DND-41 (cell line): ENCODE results near the gene SLC35A4.

ENCODE experiments used
- ATAC-seq: fragments of 200-7000 bp; cut with Tn5 transposase; 3 replicates; pipeline ENCODE4 v1.9.1; 2021; ENCODE audit warnings: low read depth; ENCODE audit not compliant: insufficient read depth
- DNase-seq: peaks from one replicate; pipeline ENCODE4 v3.0.0-alpha.2; 2020
- H2AFZ ChIP-seq: 2 replicates; pipeline ENCODE4 v1.6.0; 2012; ENCODE audit warnings: low read depth, low read length
- H3K27ac ChIP-seq: 2 replicates; pipeline ENCODE4 v1.5.1; 2012; ENCODE audit warnings: low read length, inconsistent platforms
- H3K27me3 ChIP-seq: fragments of 200-600 bp; sonication (generic); 2 replicates; pipeline ENCODE4 v1.6.0; 2012; ENCODE audit warnings: low read length, mild to moderate bottlenecking, inconsistent platforms; ENCODE audit not compliant: insufficient read depth, poor library complexity
- H3K36me3 ChIP-seq: 2 replicates; pipeline ENCODE4 v1.5.1; 2012; ENCODE audit warnings: low read length, inconsistent platforms; ENCODE audit not compliant: insufficient read depth
- H3K4me1 ChIP-seq: 2 replicates; pipeline ENCODE4 v1.5.1; 2012; ENCODE audit warnings: mild to moderate bottlenecking, low read length; ENCODE audit not compliant: insufficient read depth
- H3K4me2 ChIP-seq: 2 replicates; pipeline ENCODE4 v1.6.0; 2012; ENCODE audit warnings: mild to moderate bottlenecking, moderate library complexity, low read length, inconsistent platforms; ENCODE audit not compliant: insufficient read depth
- H3K4me3 ChIP-seq, 2 experiments: fragments of 200-600 bp in 1 of 2; shearing (Covaris generic) in 1 of 2; 2 replicates each; pipeline ENCODE4 v1.5.1; 2012 to 2016; ENCODE audit warnings: inconsistent platforms in 2 of 2, low read length in 2 of 2, mild to moderate bottlenecking in 2 of 2, low read depth in 1 of 2, moderate library complexity in 1 of 2
- H3K79me2 ChIP-seq: 2 replicates; pipeline ENCODE4 v1.6.0; 2012; ENCODE audit warnings: low read length, inconsistent platforms; ENCODE audit not compliant: insufficient read depth
- H3K9ac ChIP-seq: 2 replicates; pipeline ENCODE4 v1.6.0; 2012; ENCODE audit warnings: low read depth, mild to moderate bottlenecking, inconsistent platforms, low read length, moderate library complexity
- H3K9me3 ChIP-seq: 2 replicates; pipeline ENCODE4 v1.5.1; 2012; ENCODE audit warnings: low read length, moderate library complexity, mild to moderate bottlenecking, inconsistent platforms; ENCODE audit not compliant: insufficient read depth, severe bottlenecking
- H4K20me1 ChIP-seq: 2 replicates; pipeline ENCODE4 v1.6.0; 2012; ENCODE audit warnings: low read length; ENCODE audit not compliant: insufficient read depth
- EZH2 ChIP-seq: IDR thresholded peaks from 3 replicates; pipeline ENCODE4 v1.6.1; 2012; ENCODE audit warnings: borderline replicate concordance, low read depth, mild to moderate bottlenecking, moderate library complexity, low read length, inconsistent platforms; ENCODE audit not compliant: severe bottlenecking
- TF ChIP-seq, protein P1 (sequence below): IDR thresholded peaks from 2 replicates; pipeline ENCODE4 v1.5.1; 2012; ENCODE audit warnings: borderline replicate concordance, low read length, moderate library complexity, mild to moderate bottlenecking; ENCODE audit not compliant: poor library complexity, severe bottlenecking; ENCODE audit errors: extremely low read depth

SLC35A4 gene

DNA sequence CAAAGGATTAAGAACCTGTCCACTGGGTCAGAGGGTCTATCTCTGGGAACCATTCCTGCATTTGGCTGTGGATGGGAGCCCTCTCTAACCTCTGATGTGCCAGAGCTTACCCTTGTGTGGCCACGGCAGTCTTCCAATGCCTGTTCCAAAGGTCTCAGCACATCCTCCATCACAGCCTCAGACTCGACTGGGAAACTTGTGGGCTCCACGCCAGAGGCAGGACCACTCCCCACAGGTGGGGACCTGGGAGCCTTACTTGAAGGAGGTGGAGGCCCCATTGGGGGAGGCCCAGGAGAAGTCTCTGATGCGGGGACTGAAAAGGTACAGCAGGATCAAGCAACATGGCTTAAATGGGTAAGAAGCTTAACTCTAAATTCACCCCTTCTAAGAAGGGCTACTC, 12.8 kb upstream of the SLC35A4 start:
- H3K36me3 ChIP-seq, result peaks cover 59% of the 10 kb centered on the region
- no peak for DNase-seq
- H3K27ac ChIP-seq, result no peak overlapping the region
- peaks cover 60% of the 10 kb centered on the region for H3K4me1 ChIP-seq
- H3K27me3 ChIP-seq, result no peaks in the 10 kb centered on the region
- no peak for TF ChIP-seq EZH2
- TF ChIP-seq, protein P1, sequence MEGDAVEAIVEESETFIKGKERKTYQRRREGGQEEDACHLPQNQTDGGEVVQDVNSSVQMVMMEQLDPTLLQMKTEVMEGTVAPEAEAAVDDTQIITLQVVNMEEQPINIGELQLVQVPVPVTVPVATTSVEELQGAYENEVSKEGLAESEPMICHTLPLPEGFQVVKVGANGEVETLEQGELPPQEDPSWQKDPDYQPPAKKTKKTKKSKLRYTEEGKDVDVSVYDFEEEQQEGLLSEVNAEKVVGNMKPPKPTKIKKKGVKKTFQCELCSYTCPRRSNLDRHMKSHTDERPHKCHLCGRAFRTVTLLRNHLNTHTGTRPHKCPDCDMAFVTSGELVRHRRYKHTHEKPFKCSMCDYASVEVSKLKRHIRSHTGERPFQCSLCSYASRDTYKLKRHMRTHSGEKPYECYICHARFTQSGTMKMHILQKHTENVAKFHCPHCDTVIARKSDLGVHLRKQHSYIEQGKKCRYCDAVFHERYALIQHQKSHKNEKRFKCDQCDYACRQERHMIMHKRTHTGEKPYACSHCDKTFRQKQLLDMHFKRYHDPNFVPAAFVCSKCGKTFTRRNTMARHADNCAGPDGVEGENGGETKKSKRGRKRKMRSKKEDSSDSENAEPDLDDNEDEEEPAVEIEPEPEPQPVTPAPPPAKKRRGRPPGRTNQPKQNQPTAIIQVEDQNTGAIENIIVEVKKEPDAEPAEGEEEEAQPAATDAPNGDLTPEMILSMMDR, result no peak
- H3K79me2 ChIP-seq, result peaks cover 54% of the 10 kb centered on the region
- H3K9ac ChIP-seq, result no peak overlapping the region
- H4K20me1 ChIP-seq, result peaks cover 8% of the 10 kb centered on the region; the same call in 1 of the 2 replicates
- no peaks in the 10 kb centered on the region for H3K9me3 ChIP-seq
- no peak for ATAC-seq
- H3K4me3 ChIP-seq, result no peak overlapping the region
- no peak overlapping the region for H2AFZ ChIP-seq
- no peak overlapping the region for H3K4me2 ChIP-seq

- Histone ChIP-seq H3K9me3 (no peaks in the 10 kb centered on the region), H3K79me2 (peaks cover 58% of the 10 kb centered on the region), H3K9ac (no peak overlapping the region), H3K4me2 (0 out of 2 replicates have a peak overlapping the region, but pooled peaks have one; percentile 47), H3K4me3 (no peak overlapping the region), H3K27ac (peak overlapping the region; percentile 40; the same call in 1 of the 2 replicates), H4K20me1 (peaks cover 8% of the 10 kb centered on the region; the same call in 1 of the 2 replicates), H3K4me1 (peaks cover 55% of the 10 kb centered on the region), H3K27me3 (no peaks in the 10 kb centered on the region), H3K36me3 (peaks cover 70% of the 10 kb centered on the region), H2AFZ (no peak overlapping the region)
- no peak for TF ChIP-seq EZH2
- TF ChIP-seq, protein P1, result no peak
- ATAC-seq, result no peak
- no peak for DNase-seq
Observed at GRCh38 chr5:140553657-140554056, 11.0 kb upstream of the SLC35A4 start.

DNA sequence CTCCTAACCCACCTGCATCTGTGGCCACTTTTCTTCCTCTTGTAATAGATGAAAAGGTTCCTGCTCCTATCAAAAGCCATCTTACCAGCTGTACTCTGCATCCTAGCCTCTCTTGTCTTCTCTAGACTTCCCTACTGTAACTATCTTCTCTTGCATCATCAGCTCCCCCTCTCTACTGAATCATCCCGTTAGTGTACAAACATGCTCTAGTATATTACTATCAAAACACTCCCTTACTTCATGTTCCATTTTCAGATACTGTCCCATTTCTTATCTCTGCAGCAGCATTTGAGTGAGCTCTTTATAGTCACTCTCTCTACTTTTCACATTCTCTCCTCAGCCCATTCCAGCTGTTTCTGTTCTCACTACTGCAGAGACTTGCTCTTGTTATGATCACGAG, 10.2 kb upstream of the SLC35A4 start:
- peaks cover 8% of the 10 kb centered on the region; the same call in 1 of the 2 replicates for H4K20me1 ChIP-seq
- peak overlapping the region; percentile 47; the same call in 1 of the 2 replicates for H3K4me2 ChIP-seq
- no peaks in the 10 kb centered on the region for H3K9me3 ChIP-seq
- ATAC-seq (no peak), DNase-seq (no peak)
- no peaks in the 10 kb centered on the region for H3K27me3 ChIP-seq
- H3K36me3 ChIP-seq, result peaks cover 62% of the 10 kb centered on the region
- no peak overlapping the region for H3K4me3 ChIP-seq
- peaks cover 58% of the 10 kb centered on the region for H3K79me2 ChIP-seq
- peaks cover 47% of the 10 kb centered on the region for H3K4me1 ChIP-seq
- H3K27ac ChIP-seq, result peak overlapping the region; percentile 52; the same call in 1 of the 2 replicates
- no peak overlapping the region for H2AFZ ChIP-seq
- no peak for TF ChIP-seq EZH2
- TF ChIP-seq, protein P1, result no peak
- H3K9ac ChIP-seq, result no peak overlapping the region; the same call in 1 of the 2 replicates
